ENCODE data around the gene NANOS3. TPM values are rescaled to one million over a fixed set of nuclear protein-coding genes. Genes with fewer than 3 reads are reported as not detected.
A peak's percentile ranks its signal among the peaks of the same experiment; 100 is the strongest.

NANOS3 gene
- total and polyA plus RNA-seq, 2 of the 13 experiments (the other 11 are each of a cell fraction or from before 2014, with no cell fraction given): 0.21 TPM; not detected in 1

- TF ChIP-seq TRIM22 (IDR thresholded peaks at IDR 0.05) (no peak), RARG (CRISPR knock-in tag; IDR thresholded peaks at IDR 0.05; ENCODE audit: low read depth) (no peak), ZSCAN5A (CRISPR knock-in tag; IDR thresholded peaks at IDR 0.05; ENCODE audit: borderline replicate concordance) (no peak), ZNF816 (CRISPR knock-in tag; IDR thresholded peaks at IDR 0.05; ENCODE audit: borderline replicate concordance) (no peak), PLRG1 (conservative IDR thresholded peaks at IDR 0.05) (no peak), ZNF44 (CRISPR knock-in tag; IDR thresholded peaks at IDR 0.05) (no peak), MAZ (IDR thresholded peaks at IDR 0.05; ENCODE audit: borderline replicate concordance, low read depth, low read length) (no peak), MAZ (CRISPR knock-in tag; IDR thresholded peaks at IDR 0.05; ENCODE audit: low read depth) (no peak), SAFB2 (CRISPR knock-in tag; IDR thresholded peaks at IDR 0.05; ENCODE audit: borderline replicate concordance, low read depth) (no peak), SRSF9 (IDR thresholded peaks at IDR 0.05; ENCODE audit: borderline replicate concordance, insufficient read depth, low read depth, low read length, poor library complexity, severe bottlenecking) (no peak), SP4 (CRISPR knock-in tag; IDR thresholded peaks at IDR 0.05) (no peak), NFIC (IDR thresholded peaks at IDR 0.05; ENCODE audit: low read length) (no peak), ZBTB42 (CRISPR knock-in tag; IDR thresholded peaks at IDR 0.05) (peak; percentile 99), JUND (CRISPR knock-in tag; IDR thresholded peaks at IDR 0.05) (no peak), THAP8 (CRISPR knock-in tag; IDR thresholded peaks at IDR 0.05; ENCODE audit: borderline replicate concordance) (no peak), ZNF563 (CRISPR knock-in tag; IDR thresholded peaks at IDR 0.05) (peak; percentile 28; the same call in 1 of the 2 replicates), ZNF33A (CRISPR knock-in tag; IDR thresholded peaks at IDR 0.05; ENCODE audit: borderline replicate concordance) (no peak), SKI (IDR thresholded peaks at IDR 0.05; ENCODE audit: partially characterized antibody) (peak; percentile 83), U2AF2 (IDR thresholded peaks at IDR 0.05; ENCODE audit: low read depth, low read length) (no peak), CBX2 (IDR thresholded peaks at IDR 0.05; ENCODE audit: low read depth, low read length) (no peak), CBX2 (CRISPR knock-in tag; IDR thresholded peaks at IDR 0.05; ENCODE audit: low read depth) (no peak), ZNF607 (CRISPR knock-in tag; IDR thresholded peaks at IDR 0.05; ENCODE audit: borderline replicate concordance) (no peak), MZF1 (CRISPR knock-in tag; IDR thresholded peaks at IDR 0.05; ENCODE audit: borderline replicate concordance) (no peak), POLR2A (IDR thresholded peaks at IDR 0.05; ENCODE audit: insufficient read depth in 1 of 2, low read depth in 2 of 2, low read length in 2 of 2) (peak; percentile 26 to 67; a peak in 2 of 4 replicates), ESRRA (CRISPR knock-in tag; IDR thresholded peaks at IDR 0.05; ENCODE audit: low read depth) (no peak), TCF7 (IDR thresholded peaks at IDR 0.05; ENCODE audit: low read depth) (no peak; the same call in 1 of the 2 replicates)
Measured at GRCh38 chr19:13847407-13848339, 29.3 kb upstream of the NANOS3 start (continued).

Data from HepG2 (cell line).